Right ventricle myocardium inferior (tissue), 1 donor: ENCODE results near the gene MGAT5. TPM values are rescaled to one million over a fixed set of nuclear protein-coding genes. Genes with fewer than 3 reads are reported as not detected.
A peak's percentile ranks its signal among the peaks of the same experiment; 100 is the strongest.
"Not testable (repeated sequence)": the region's sequence is repeated elsewhere in the genome, so short reads cannot be mapped to it uniquely, and the experiment has no call there.

Experiments used
- ATAC-seq: fragments of 200-7000 bp; cut with Tn5 transposase; one replicate; pipeline ENCODE4 v1.9.1; 2020; ENCODE audit warnings: mild to moderate bottlenecking, moderate library complexity
- DNase-seq: peaks from one replicate; pipeline ENCODE4 v3.0.0; 2021; ENCODE audit errors: missing footprints
- intact Hi-C: fragments of 100-400 bp; cut with DNase I; formaldehyde crosslinking; loops from one replicate; pipeline ENCODE4 v1.11.0; 2022
- total RNA-seq: library from RNA; stranded (reverse); fragmentation: NEBNext Ultra II Directional; extraction: Animal tissue kit (Norgen Biotek cat#: 25700); gene quantifications from one replicate; pipeline ENCODE4 v1.2.1, GENCODE V29; 2021
- donor health status: DM: no; HTN: yes; CAD: no; lungs with severe emphysema.

The MGAT5 gene
- total RNA-seq, 1 donor from 2014 or later = 92.3 TPM

DNA sequence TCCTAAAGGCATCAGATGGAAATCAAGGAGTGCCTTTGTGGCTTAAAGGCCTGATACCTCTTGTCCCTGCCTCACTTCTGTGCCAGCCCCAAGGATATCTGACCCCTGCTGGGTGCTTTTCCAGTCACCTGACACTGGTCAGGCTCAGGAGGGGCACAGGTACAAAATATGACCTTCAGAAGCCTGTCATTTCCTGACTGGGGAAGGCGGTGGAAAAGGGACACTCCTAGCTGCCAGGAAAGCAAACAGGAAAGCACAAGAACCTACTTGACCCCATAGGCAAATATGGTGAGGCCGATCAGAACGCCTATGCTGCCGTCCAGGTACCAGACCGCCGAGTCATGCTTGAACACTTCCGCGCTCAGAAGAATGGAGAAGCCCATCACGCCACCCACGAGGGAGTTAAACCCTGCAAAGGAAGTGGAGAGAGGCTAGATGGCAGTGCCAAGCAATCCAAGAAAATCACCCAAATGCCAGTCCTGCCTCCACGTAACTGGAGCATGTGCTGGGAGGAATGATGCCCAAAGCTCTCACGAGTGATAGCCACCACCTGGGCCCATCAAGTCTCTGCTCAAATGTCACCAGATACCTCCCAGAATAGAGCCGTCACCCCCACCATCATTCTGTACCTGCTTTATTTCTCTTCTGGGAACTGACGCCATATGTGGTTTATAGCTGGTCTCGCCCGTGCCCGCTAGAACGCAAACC is 204.0 kb downstream of the MGAT5 start:
- ATAC-seq = no peak
- DNase-seq = no peak

DNA sequence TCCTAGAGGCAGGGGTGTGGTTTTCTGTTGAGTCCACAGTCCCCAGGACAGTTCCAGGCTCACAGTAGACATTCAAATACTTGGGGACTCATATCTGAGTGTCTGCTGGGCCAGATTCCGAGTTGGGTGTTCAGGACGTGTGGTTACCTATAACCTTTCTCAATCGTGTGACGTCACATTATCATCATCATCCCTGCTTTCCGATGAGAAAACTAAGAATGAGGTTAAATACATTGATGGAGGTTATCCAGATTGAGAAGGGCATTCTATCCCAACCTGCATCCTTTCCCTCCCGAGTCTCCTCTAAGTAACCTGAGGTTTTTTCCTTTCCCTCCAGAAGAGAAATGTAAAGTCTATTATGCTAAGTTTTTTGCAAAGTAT is 204.6 kb downstream of the MGAT5 start:
- ATAC-seq (no peak), DNase-seq (no peak)
- intact Hi-C loops = no loop called here

More for the DNA sequence above, 204.0 kb downstream of the MGAT5 start:
- intact Hi-C loops = no loop called here

DNA sequence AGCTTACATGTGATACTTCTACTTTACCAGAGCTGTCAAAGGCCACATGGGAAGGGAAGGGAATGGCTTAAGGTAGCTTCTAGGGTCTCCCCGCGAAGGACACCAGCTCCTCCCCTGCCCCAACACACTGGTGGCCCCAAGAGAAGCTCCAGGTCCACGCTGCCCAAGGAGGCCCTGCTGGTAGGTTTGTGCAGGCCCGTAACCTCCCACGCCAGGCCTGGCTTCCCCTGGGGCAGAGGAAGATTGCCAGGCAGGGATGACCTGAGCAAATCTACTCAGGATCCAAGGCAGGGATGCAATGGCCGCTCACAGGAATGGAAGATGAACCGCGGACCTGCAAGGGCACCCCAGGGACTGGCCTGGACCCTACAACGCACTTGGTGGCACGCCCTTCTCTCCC is 205.1 kb downstream of the MGAT5 start:
- intact Hi-C loops = no loop called here
- no peak for DNase-seq

DNA sequence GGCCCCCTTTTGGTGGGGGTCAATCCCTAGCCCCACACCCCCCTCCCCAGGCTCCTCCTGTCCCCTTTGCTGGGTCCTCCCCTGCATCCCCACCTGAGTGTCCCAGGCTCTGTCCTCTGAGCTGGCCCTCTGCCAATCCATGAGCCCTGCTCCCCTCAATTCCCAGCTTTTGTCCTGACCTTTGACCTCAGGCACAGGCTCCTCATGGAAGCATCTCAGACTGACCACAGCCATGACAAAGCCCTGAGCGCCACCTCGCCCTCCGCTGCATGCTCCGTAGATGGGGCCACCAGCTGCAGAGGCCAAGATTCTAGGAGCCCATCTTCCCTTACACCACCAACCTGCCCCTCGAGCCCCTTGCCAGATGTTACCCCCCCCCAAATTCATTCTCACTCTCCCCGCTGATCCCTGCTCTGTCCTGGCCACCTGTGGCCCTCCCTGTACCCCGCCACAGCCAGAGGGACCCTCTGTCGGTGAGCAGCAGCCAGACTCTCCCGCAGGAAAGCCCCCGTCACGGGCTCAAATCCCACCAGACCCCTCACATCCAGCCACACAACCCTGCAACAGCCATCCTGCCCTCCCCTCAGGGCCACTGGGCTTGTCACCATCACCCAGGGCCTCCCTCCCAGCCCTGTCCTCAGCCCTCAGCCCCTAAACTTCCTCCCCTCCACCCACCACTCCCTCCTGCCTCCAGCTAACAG is 206.0 kb downstream of the MGAT5 start:
- intact Hi-C loops = loop anchor here (5.0 kb wide), 3 partner anchors 207 to 437 kb away; no protein-coding TSS in a partner anchor
- DNase-seq = no peak

More for the DNA sequence above, 205.1 kb downstream of the MGAT5 start:
- no peak for ATAC-seq

DNA sequence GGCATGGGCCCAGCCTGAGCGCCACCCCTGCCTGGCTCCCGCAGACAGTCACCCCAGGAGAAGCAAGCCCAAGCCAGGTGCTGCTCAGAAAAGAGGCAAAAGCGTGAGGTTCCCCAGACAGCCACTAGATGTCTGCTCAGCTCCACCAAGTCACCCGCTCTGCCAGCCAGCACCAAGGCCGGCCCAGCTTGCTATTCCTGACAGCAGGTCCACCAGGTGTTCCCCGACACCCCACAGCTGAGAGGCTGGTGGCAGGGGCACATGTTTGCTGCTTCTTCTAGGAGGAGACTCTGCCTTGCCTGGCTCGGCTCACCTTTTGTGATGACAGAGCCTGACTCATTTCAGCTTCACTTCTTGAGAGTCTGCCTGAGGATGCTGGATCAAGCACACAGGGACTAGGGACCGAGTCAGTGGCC is 206.7 kb downstream of the MGAT5 start:
- intact Hi-C loops = loop anchor here (5.0 kb wide), 3 partner anchors 207 to 437 kb away; no protein-coding TSS in a partner anchor
- ATAC-seq (peak; percentile 67), DNase-seq (peak; percentile 75)

More for the DNA sequence above, 206.0 kb downstream of the MGAT5 start:
- no peak for ATAC-seq

DNA sequence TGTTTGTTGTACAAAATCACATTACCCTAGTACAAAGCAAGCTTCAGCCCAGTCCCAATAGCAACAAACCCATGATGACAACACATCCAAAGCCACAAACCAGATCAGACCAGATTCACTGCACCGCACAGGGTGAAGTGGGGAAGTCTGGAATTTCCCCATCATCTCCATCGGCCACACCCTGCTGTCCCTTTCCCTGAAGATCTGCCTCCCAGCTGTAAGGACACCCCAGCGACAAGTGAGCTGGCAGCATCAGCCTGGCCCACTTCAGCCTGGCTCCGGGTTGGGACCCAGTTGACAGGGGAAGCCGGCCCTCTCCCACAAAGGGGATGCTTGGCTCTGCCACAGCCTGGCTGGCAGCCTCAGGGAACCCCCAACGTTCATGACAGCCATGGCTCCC is 207.6 kb downstream of the MGAT5 start:
- no peak for ATAC-seq
- DNase-seq = no peak
- intact Hi-C loops = loop anchor here (5.0 kb wide), 3 partner anchors 206 to 436 kb away; no protein-coding TSS in a partner anchor

DNA sequence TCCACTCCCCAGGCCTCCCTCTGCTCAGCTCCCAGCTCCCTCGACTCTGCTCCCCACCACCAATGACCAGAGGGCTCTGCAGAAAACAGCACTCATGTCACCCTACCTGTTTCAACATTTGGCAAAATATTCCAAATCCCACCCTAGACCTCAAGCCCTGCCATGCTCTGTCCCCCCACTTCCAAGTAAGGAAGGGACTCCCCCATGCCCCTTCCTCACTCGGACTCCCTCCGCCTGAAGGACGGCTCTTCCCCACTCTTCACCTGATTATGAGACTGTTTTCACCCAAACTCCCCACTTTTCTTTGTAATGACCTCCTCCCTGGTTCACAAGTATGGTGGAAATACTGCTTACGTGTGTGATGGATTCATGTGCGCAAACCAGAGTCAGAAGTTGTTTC is 208.4 kb downstream of the MGAT5 start:
- intact Hi-C loops = loop anchor here (5.0 kb wide), 3 partner anchors 205 to 435 kb away; no protein-coding TSS in a partner anchor
- ATAC-seq (no peak), DNase-seq (no peak)

DNA sequence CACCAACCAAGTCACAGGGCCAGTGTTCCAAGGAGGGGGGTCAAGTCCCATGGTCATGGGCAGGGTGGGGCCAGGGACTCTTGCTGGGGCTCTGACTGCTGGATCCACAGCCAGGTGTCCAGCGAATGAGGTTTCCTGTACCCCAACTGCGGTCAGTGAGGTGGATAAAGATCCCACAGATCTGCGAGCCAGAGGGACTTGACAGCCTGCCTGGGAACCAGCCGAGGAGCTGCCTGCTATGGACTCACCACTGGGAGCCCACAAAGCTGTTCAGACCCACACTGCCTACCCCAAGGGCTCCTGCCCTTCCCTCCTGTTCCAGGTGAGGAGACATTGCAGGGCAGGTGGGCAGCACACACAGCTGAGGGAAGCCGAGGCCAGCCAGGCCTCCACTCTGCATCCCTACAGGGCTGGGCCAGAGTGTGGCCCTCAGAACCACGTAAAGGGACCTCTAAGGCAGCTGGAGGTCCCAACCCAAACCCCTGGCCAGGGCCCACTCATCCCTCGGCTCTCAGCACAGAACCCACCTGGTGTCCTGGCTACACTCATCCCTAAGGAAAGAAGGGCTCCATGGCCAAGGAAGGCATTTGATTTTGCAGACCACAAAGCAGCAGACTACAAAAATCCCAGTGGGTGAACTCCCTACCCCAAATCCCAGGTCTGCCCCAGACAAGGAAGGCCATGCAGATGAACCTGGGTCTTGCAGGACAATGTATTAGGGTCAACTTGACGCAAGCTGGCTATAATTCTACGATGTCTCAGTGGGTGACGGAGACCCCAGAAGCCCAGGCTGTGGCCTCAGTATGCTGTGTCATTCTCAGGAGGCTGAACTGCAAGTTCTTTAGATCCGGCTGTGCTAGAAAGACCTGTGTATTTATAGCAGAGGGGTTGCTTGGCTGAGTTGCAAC is 209.2 kb downstream of the MGAT5 start:
- no peak for DNase-seq
- intact Hi-C loops = loop anchor here (5.0 kb wide), 3 partner anchors 204 to 434 kb away; no protein-coding TSS in a partner anchor
- ATAC-seq = no peak

DNA sequence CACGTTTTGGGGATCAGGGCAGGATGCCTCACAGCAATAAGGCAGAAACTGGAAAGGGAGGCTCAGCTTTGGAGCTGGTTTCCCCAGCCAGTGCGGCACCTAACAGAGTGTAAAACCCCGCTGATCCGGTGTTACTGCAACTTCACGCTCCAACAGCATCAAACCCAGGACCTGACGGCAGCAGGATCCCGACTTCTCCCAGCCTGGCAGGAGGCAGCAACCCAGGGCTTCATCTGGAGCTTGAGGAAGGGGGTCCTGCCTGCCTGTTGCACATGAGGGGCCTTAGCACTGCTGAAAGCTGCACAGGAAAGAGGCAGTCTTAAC is 209.8 kb downstream of the MGAT5 start:
- intact Hi-C loops = loop anchor here (5.0 kb wide), 3 partner anchors 204 to 434 kb away; no protein-coding TSS in a partner anchor
- DNase-seq (no peak), ATAC-seq (no peak)

DNA sequence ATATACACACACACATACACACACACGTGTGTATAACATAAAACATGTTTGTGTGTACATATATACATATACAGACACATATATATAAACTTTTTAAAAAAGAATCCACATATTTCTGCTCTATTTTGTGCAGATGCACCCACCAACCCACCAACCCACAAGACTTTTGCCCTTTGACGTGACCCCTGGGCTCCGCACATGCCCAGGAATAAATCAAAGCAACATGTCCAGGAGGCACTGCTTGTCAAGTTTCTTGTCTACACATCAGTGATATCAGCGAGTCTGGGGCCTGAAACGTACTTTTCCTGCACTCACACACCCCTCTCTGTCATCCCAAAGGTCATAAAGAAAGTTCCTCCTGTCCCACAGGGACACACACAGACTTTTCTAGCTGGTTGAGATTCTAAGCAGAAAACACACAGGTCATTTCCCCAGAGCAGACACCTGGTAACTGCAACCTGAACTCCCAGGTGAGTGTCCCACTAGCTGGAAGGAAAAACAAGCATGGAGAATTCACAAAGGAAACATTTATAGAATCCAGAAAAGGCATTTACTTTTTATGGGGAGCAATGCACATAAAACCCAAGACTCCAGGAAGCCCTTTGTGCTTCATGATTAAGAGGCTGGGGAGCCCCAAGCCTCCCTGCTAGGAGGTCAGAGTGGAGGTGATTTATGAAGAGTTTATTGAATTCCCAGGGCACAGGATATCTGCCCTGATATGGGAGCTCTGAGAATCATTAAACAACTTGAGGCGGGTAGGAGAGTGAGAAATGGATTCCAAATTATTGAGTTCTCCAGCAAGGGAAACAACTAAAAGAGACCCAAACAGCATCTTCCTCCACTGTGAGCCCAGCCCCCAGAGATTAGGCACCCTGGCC is 211.6 kb downstream of the MGAT5 start:
- intact Hi-C loops = loop anchor here (5.0 kb wide), 1 partner anchor 77 kb away; no protein-coding TSS in a partner anchor
- no peak for ATAC-seq

DNA sequence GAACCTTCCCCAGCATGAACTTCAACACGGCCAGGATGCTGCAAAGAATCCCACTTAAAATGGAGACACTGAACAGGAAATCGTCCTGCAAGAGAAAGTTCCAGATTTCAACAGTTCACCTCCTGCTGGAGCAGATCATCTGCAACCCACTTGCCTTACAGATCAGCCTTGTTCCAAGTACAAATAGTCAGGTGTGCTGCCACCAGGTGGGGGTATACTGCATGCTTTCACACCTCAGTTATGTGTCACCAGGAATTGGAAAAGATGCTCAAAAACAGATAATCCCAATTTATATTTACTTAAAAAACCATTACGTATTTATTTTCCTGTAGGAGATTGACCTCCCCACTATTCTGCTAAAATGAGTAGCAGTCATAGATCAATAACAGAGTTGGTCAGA is 212.3 kb downstream of the MGAT5 start:
- intact Hi-C loops = loop anchor here (5.0 kb wide), 1 partner anchor 76 kb away; no protein-coding TSS in a partner anchor
- no peak for ATAC-seq
- DNase-seq = no peak

More for the DNA sequence above, 211.6 kb downstream of the MGAT5 start:
- DNase-seq = no peak

DNA sequence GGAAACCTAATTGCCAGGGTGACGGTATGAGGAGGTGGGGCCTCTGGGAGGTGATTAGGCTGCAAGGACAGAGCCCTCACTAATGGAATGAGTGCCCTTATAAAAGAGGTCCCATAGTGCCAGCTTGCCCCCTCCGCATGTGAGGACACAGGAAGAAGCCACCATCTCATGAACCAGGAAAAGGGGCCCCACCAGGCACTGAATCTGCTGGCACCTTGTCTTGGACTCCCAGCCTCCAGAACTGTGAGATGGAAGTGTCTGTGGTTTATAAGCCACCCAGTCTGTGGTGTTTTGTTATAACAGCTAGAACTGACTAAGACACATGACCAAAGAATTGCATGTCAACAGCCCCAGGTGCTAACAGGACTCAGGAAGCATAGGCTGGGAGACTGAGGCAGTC is 214.3 kb downstream of the MGAT5 start:
- ATAC-seq (no peak), DNase-seq (no peak)
- intact Hi-C loops = loop anchor here (5.0 kb wide), 1 partner anchor 74 kb away; no protein-coding TSS in a partner anchor

DNA sequence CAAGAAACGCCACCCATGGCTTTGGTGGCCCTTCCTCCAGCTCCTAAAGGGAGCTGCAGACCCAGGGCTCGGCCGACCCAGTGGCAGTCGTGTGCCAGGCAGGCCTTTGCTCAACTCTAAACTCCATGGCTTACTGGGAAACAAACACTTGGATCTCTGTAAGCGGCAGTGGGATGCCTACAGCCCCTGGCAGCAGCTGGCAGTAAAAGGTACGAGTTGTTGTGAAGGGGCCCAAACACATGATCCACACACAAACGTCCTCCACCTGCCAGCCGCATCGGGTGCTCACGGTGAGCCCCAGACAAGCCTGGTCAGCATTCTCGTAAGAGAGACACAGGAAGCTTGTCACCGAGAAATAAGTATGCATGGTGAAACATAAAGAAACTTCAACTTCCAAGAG is 214.9 kb downstream of the MGAT5 start:
- DNase-seq = no peak

DNA sequence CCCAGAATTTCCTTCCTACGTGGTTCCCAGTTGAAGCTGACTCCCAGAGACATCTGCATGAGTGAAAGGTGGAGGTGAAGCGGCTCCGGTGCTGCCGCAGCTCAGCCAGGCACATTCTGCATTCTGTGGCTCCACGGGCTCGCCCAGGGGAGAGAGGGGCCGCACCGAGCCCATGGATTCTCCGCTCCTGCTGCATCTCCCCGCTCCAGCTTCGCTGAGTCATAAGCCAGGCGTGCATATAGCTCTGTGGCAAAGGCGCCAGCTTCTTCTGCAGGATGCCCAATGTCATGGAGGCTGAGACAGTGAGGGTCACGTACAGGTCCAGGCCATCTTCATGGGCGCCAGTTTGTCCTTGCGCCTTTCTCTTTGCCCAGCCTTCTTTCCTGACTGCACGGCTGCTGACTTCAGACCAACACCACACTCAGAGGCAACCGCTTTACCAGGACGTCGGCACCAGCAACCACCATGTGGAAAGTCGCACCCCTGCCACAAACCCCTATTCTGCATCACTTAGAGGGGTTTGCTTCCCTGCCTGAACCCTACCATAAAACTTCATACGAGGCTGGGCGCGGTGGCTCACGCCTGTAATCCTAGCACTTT is 215.7 kb downstream of the MGAT5 start:
- ATAC-seq = no peak
- DNase-seq = no peak
- intact Hi-C loops = loop anchor here (5.0 kb wide), 1 partner anchor 73 kb away; no protein-coding TSS in a partner anchor

More for the DNA sequence above, 214.9 kb downstream of the MGAT5 start:
- ATAC-seq = no peak
- intact Hi-C loops = loop anchor here (5.0 kb wide), 1 partner anchor 74 kb away; no protein-coding TSS in a partner anchor

DNA sequence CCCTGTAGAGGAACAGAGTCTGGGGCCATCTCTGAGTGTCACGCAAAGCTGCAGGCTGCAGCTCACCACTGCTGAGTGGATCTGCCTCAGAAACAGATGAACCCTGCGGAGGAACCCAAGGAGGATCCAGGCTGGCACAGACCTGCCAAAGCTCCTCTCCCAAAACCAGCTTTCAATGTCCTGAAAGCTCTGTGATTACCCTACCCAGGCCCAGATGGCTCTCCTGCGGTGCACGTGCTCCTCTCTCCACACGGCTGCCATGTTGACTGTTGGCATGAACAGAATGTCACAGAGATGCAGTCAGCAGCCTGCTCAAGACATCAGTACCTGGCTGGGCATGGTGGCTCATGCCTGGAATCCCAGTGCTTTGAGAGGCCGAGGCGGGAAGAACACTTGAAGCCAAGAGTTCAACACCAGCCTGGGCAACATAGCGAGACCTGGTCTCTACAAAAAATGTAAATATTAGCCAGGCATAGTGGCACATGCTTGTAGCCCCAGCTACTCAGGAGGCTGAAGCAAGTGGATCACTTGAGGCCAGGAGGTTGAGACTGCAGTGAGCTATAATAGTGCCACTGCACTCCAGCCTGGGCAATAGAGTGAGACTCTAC is 216.8 kb downstream of the MGAT5 start:
- intact Hi-C loops = no loop called here
- ATAC-seq (no peak), DNase-seq (no peak)

DNA sequence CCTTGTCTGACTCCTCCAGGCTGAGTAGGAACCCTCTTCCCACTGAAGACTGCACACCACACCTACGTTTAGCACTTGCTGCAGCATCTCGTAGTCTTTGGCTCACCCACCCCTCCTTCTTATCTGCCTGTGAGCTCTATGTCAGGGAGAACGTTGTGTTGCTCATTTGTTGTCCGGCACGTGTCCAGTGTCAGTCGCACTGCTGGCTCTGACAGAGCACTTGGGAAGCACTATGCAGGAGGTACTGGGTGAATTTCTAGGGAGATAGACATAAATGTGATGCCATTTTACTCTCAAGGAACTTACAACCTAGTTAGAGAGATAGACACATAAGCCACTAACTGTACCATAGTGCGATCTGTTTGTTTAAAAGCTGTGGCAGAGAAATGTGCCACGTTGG is 223.1 kb downstream of the MGAT5 start:
- ATAC-seq, intact Hi-C loops, DNase-seq: not testable (repeated sequence)
